GM19463 (cell line): ENCODE results near the gene UBE2J2.
"Not testable (repeated sequence)": the region's sequence is repeated elsewhere in the genome, so short reads cannot be mapped to it uniquely, and the experiment has no call there.

Source experiments
- ATAC-seq: cut with Tn5 transposase; IDR thresholded peaks from one replicate; pipeline ENCODE4 v1.9.1; 2021; ENCODE audit warnings: mild to moderate bottlenecking, moderate library complexity; ENCODE audit not compliant: unreplicated experiment

UBE2J2 gene

DNA sequence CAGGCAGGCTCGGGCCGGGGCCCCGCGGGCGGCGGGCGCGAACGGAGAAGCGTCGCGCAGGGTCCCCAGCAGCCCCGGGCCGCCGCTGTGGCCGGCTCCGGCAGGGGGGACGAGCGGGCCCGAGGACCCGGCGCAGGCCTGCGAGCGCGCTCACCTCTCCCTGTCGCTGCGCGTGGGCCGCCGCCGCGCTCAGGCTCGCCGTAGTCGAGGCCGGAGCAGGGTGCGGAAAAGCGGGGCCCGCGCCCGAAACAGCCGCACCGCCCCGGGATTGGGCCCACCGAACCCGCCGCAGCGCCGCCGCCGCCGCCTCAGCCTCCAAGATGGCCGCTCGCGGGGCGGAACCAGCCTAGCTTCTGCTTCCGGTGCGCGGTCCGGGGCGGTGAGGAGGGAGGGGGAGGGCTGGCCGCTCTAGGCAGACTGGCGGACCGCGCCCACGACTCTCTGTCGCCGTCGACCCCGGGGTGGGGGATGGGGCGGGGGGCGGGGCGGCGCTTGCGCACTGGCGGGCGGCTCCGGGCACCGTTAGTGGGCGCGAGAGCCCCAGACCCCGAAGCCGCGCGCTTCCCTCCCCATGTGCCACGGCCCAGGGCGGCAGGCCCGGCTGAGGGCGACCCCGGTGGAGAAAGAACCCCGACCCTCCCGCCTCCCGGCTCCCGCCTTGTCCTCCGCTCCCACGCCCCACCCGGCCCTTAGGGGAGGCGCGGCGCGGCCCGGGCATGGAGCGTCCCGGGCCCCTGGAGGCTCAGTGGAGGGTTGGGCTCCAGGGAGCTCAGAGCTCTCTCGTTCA lies at the start of gene UBE2J2:
Gene UBE2J2, minus strand, starts transcription at position 343 of the 787 bp plus-strand sequence. CDS start 5,862 bp downstream, outside the sequence.
- ATAC-seq: peak; percentile 85

GRCh38 chr1:1322952-1323351 lies 49.3 kb upstream of the UBE2J2 start:
- ATAC-seq: no peak

- ATAC-seq: no peak
Observed at GRCh38 chr1:1322418-1322817, 48.8 kb upstream of the UBE2J2 start.

GRCh38 chr1:1321477-1321876 lies 47.8 kb upstream of the UBE2J2 start:
- ATAC-seq: no peak

GRCh38 chr1:1320666-1321448 lies 47.2 kb upstream of the UBE2J2 start:
- ATAC-seq: no peak

- no peak for ATAC-seq
Observed at GRCh38 chr1:1319646-1319941, 45.9 kb upstream of the UBE2J2 start.

DNA sequence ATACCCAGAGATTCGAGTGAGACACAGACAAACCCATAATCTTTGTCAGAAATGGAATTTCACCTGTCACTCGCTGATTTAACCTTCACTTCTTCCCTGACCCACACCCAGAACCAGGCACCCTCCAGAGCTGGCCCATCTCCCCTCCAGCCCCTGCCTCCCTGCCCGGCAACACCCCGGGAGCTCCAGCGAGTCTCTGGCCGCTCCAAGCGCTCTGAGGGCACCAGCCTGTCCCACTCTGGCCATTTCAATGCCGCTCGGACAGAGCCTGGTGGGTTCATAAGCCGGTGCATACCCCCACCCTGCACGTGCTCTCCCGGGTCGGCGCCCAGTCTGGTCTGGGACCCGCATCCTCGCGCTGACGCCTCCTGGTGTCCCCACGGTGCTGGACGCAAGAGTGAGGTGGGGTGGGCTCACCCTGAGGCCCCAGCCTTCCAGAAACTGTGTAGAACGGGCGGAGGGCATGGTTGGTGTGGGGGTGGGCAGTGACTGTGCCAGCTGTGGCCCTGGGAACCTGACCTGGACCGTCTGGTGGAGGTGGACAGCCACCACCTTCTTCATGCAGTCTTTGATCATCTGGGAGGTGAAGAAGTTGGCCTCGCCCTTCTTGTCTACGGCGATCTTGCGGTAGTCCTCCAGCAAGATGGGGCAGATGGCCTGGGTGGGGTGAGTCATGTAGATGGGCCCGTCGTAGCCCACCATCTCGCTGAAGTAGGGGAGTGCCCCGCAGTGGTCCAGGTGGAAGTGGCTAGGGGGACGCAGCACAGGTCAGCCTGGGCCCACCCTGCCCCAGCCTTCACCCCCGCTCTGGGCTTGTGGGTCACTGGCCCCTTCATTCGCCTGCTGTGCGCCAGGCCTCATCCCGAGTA lies 45.4 kb upstream of the UBE2J2 start:
- ATAC-seq: no peak

DNA sequence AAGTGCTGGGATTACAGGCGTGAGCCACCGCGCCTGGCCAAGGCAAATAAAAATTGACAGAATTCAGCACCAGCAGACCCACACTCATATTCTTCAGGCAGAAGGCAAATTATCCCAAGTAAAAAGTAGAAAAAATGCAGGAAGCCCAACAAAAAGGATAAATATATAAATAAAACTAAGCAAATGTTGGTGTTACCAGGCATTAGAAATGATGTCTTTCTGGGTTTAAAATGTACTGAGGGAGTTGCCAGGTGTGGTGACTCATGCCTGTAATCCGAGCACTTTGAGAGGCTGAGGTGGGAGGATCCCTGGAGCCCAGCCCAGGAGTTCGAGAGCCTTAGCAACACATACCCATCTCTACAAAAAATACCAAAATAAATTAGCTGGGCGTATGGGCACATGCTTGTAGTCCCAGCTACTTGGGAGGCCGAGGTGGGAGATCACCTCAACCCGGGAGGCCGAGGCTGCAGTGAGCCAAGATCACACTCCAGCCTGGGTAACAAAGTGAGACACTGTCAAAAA lies 44.5 kb upstream of the UBE2J2 start:
- no peak for ATAC-seq

- no peak for ATAC-seq
Observed at GRCh38 chr1:1317420-1317819, 43.8 kb upstream of the UBE2J2 start.

GRCh38 chr1:1316199-1316598 lies 42.5 kb upstream of the UBE2J2 start:
- ATAC-seq: not testable (repeated sequence)

DNA sequence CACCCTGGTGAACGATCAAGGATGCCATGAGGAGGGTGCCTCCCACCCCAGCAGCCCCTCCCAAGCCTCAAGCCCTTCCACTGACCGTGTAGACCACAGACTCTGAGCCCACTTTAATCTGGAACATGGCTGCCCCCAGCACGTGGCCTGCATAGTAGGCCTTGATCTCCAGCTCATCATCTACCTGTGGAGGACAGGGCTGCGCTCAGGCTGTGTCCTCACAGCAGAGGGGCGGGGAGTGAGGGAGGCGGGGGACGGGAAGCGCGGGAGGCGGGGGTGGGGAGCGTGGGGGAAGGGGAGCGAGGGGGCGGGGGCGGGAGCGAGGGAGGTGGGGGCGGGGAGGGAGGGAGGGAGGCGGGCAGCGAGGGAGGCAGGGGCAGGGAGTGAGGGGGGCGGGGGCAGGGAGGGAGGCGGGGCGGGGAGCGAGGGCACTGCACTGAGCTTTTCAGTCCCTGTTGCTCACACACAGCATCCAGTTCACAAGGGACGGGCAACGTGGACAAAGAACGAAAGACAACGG lies 41.8 kb upstream of the UBE2J2 start:
- ATAC-seq: no peak

DNA sequence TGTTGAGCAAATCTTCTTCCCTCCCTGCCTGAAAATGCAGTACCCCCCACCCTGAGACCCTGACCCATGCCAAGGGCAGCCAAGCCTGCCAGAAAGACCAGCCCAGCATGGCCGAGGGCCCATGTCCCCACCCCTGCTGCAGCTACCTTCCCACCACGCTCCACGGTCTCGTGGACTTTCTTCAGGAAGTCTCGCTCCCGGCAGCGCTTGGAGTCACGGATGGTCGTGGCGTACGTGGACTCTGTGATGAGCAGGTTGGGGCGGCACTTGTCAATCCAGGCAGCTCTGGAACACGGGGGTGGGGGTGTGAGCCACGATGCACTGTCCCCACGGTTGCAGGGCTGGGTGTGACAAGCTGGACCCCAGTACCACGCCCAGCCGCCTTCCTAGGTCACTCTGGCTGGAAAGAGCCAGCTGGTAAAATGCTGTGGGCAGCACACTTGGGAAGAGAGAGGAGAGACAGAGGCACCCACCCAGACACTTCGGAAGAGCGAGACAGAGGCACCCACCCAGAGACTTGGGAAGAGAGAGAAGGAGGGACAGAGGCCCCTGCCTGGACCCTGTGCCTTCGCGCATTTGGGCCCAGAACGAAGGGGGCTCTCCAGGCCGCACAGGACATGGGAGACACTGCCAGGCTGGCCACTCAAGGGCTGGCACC lies 41.2 kb upstream of the UBE2J2 start:
- no peak for ATAC-seq

DNA sequence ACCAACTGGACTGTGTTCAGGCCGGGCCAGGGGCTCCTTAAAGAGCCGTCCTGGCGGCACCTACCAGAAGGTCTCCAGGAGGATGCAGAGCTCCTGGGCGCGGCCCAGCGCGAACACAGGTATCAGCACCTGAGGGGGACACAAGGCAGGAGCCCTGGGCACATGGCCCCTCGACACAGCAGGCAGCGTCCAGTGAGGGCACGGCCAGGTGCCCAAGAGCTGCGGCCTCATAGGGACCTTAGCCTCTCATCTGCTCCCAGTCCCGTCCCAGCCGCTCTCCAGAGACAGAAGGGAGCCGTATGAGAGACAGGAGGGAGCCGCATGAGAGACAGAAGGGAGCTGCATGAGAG lies 40.6 kb upstream of the UBE2J2 start:
- no peak for ATAC-seq

DNA sequence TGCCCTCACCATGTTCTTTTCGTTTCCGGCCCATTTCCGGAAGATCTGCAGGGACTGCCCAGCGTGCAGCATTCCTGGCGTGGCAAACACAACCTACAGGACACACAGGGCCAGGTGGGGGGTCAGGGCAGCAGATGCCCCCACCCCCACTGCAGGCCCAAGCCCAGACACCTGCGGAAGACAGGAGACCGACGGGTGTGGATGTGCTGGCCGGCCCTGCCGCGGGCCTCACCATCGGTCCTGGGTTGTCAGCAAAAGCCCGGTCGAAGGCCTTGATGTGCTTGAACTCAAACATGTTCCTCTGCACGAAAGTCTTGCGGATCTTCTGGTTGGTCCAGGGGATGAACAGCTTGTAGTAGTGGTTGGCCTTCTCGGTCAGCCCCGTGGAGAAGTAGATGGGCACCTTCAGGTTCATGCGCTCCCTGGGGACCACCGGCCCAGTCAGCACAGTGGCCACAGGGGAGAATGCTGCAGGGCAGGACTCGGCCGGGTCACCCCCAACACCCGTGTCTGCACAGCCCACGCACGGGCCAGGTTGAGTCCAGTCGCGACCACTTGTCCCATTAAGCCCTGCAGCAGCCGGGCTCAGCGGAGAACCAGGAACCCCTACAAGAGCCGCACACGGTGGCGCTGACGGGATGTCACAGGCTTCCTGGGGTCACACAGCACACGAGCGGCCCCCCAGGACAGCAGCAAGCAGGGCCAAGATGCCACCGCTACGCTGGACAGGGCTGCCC lies 40.0 kb upstream of the UBE2J2 start:
- ATAC-seq: no peak

DNA sequence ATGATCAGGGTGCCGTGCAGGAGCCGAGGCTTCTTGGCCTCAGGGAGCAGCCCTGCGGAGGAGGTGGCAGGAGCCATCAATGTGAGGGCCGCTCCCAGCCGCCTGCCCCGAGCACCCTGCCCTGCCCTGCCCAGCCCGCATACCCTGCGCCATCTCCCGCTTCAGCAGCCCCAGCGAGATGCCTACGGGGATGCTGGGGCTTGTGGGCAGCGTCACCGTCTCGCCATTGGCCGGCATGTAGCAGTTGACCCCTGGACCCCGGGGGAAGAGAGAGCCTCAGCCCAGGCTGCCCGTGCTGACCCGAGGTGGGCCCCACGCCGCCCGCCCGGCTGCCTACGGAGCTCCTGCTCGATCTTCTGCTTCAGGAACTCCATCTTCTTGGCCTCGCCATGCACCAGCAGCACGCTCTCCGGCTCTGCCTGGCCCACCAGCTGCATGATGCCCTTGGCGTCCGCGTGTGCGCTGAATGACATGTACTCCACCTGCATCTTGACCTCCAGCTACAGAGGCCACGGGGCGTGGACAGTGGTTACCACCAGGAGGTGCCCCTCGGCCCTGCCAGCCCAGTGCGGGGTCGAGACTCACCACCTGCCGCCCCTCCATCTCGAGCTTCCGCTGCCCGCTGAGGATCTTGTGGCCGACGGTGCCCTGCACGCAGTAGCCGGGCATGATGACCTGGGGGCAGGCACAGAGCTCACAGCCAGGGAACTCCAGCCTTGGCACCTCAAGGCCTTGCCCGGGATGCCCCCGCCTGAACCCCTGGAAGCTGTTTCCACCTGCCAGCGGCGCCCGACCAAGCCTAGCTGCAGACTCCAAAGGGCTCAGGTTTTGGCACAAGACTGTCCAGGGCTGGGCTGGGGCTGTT lies 39.0 kb upstream of the UBE2J2 start:
- ATAC-seq: no peak

DNA sequence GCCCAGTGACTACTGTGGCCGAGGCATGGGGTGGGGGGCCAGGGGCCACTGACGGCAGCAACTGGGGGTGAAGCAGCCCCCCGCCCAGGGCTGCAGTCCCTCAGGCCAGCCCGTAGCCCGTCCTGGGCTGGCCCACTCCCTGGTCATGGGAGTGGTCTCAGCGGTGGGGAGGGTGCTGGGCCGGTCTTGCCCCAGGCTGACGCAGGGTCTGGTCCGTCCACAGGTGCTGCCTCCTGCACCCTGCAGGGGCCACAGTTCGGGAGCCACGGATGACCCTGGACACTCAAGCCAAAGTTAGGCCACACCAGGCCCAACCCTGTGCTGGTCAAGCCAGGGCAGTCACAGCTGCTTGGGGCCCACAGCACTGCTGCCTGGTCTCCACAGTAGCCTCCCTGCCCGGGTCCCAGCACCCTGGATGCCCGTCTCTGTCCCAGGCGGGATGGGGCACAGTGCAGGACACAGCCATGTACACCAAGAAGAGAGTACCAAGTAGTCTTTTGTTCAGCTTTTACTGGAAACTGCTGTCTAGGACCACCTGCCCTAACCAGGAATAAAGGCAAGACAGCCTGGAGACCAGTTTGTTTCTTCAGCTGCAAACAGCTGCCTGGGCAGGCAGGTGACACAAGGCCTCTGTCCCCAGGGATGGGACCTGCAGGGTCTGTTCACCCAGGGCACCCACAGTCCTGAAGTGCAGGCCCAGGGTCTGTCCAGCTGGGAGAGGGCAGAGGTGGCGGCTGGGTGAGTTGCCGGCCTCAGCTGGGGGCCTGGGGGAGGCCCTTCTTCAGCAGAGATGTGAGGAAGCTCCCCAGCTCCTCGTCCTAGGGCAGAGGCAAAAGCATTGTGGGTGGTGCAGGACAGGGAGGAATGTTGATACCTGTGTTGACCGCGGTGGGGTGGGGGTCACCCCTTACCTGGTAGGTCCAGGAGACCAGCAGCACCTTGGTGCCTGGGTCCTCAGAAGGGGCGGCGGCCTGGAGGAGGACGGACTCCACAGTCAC lies 37.8 kb upstream of the UBE2J2 start:
- ATAC-seq: no peak

DNA sequence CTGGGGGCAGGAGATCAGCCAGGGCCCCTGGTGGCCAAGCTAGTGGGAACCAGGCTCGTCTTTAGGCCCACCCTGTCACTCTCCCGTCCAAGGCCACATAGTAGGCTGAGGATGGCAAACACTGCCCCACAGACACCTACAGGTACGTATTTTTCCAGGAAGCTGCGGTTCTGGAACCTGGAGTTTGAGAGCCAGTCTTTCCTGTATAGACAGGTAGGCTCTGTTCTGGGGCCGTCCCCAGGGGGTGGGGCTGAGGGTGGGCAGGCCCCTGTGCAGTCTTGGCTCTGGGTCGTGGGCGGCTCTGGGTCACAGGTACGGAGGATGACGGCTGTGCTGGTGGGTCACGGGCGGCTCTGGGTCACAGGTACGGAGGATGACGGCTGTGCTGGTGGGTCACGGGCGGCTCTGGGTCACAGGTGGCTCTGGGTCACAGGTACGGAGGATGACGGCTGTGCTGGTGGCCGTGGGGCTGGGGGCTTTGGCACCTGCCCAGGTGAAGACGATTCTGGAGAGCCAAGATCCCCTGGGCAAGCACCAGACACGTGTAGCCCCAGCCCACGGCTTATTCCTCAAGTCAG lies 36.9 kb upstream of the UBE2J2 start:
- ATAC-seq: no peak

DNA sequence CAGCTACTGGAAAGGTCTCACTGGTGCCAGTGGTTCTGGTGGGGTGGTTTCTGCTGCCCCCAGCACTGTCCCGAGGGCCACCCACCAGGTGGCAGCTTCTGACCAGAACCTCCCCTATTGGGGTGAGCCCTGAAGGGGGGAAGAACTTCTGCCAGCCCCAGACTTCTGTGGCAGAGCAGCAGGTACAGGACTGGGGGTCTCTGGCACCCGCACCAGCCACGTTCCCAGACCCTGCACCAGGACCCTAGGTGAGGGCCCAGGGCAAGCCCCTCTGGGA lies 36.4 kb upstream of the UBE2J2 start:
- ATAC-seq: no peak
